H1 (cell line): ENCODE data around the gene MLLT11. TPM values are rescaled to one million over a fixed set of nuclear protein-coding genes. Genes with fewer than 3 reads are reported as not detected.

Experiments
- CTCF ChIA-PET: fragments of 300-600 bp; sonication (Branson Sonifier 250); formaldehyde crosslinking; loops from one replicate; lab custom pipeline; 2021; ENCODE audit not compliant: partially characterized antibody; lab: Charles Lee
- POLR2A ChIA-PET: fragments of 300-600 bp; sonication (Branson Sonifier 250); formaldehyde crosslinking; loops from one replicate; lab custom pipeline; 2021; ENCODE audit warnings: inconsistent platforms; ENCODE audit not compliant: partially characterized antibody; lab: Charles Lee
- DNase-seq, 2 experiments: peaks; one replicate each; pipeline versions ENCODE4 v3.0.0 to v3.0.0-alpha.2; 2010 to 2022; ENCODE audit warnings: low spot score in 2 of 2, low read depth in 1 of 2, mixed read lengths in 1 of 2
- FAIRE-seq: peaks from 2 replicates; lab custom pipeline; 2011; peaks lifted over from hg19 to GRCh38; lab: Jason Lieb, UNC
- H2AFZ ChIP-seq: 2 replicates; pipeline ENCODE4 v1.8.1; 2012; ENCODE audit warnings: low read length, inconsistent platforms
- H2AK5ac ChIP-seq: 2 replicates; pipeline ENCODE4 v1.6.1; 2013; ENCODE audit warnings: low read depth, low read length
- H2BK120ac ChIP-seq: replicated peaks from 2 replicates; pipeline ENCODE3; 2013; ENCODE audit warnings: low read depth, low read length, inconsistent platforms
- H2BK12ac ChIP-seq: 2 replicates; pipeline ENCODE4 v1.6.1; 2013; ENCODE audit warnings: low read depth, low read length
- H2BK15ac ChIP-seq: 2 replicates; pipeline ENCODE4 v1.6.1; 2013; ENCODE audit warnings: low read length
- H2BK20ac ChIP-seq: 2 replicates; pipeline ENCODE4 v1.6.1; 2013; ENCODE audit warnings: low read length
- H2BK5ac ChIP-seq: 2 replicates; pipeline ENCODE4 v1.6.1; 2013; ENCODE audit warnings: low read depth, low read length
- H3K14ac ChIP-seq: 2 replicates; pipeline ENCODE4 v1.6.1; 2013; ENCODE audit warnings: inconsistent platforms; ENCODE audit not compliant: insufficient read length
- H3K18ac ChIP-seq: 2 replicates; pipeline ENCODE4 v1.6.1; 2013; ENCODE audit warnings: low read length; ENCODE audit errors: extremely low read depth
- H3K23ac ChIP-seq: 2 replicates; pipeline ENCODE4 v1.6.1; 2013; ENCODE audit warnings: inconsistent platforms; ENCODE audit not compliant: insufficient read length
- H3K23me2 ChIP-seq: 2 replicates; pipeline ENCODE4 v1.6.1; 2013; ENCODE audit warnings: low read depth, low read length
- H3K27ac ChIP-seq: 2 replicates; pipeline ENCODE4 v1.6.1; 2011; ENCODE audit warnings: low read depth, low read length, inconsistent platforms
- H3K27me3 ChIP-seq, 4 experiments: replicated peaks in 1 of 4; 1 replicate in 1 of 4; 2 replicates in 3 of 4; pipeline versions ENCODE4 v1.6.1 to v1.8.1; 2011 to 2013; ENCODE audit warnings: low read length in 3 of 4, mild to moderate bottlenecking in 3 of 4, inconsistent platforms in 2 of 4, mixed read lengths in 2 of 4, moderate library complexity in 1 of 4; ENCODE audit not compliant: control insufficient read depth in 3 of 4, insufficient read depth in 3 of 4; ENCODE audit errors: extremely low read depth in 1 of 4
- H3K36me3 ChIP-seq, 4 experiments: 2 replicates each; pipeline versions ENCODE4 v1.6.1 to v1.8.1; 2011 to 2013; ENCODE audit warnings: mild to moderate bottlenecking in 4 of 4, low read length in 3 of 4, moderate library complexity in 2 of 4, control low read depth in 1 of 4, inconsistent platforms in 1 of 4; ENCODE audit not compliant: insufficient read depth in 4 of 4, control insufficient read depth in 2 of 4
- H3K4ac ChIP-seq: replicated peaks from 2 replicates; pipeline ENCODE3; 2013; ENCODE audit warnings: low read length, low read depth, mixed read lengths, inconsistent platforms; ENCODE audit not compliant: insufficient read length
- H3K4me1 ChIP-seq, 4 experiments: replicated peaks in 1 of 4; 1 replicate in 1 of 4; 2 replicates in 3 of 4; pipeline versions ENCODE4 v1.6.1 to v1.8.1; 2011 to 2013; ENCODE audit warnings: low read length in 3 of 4, inconsistent platforms in 2 of 4, mixed read lengths in 1 of 4; ENCODE audit not compliant: insufficient read depth in 4 of 4, control insufficient read depth in 3 of 4
- H3K4me2 ChIP-seq, 2 experiments: 2 replicates each; pipeline versions ENCODE4 v1.6.1 to v1.8.1; 2011 to 2013; ENCODE audit warnings: low read depth in 2 of 2, low read length in 2 of 2, control low read depth in 1 of 2, inconsistent platforms in 1 of 2, mild to moderate bottlenecking in 1 of 2; ENCODE audit not compliant: insufficient read depth in 1 of 2
- H3K4me3 ChIP-seq, 4 experiments: fragments of 200-600, 300-600 bp in 1 of 4; sonication (generic), shearing (Covaris generic), sonication (Bioruptor Twin) in 1 of 4; 2 replicates each; pipeline versions ENCODE4 v1.5.1 to v1.8.1; 2011 to 2016; ENCODE audit warnings: low read length in 4 of 4, low read depth in 3 of 4, control low read depth in 2 of 4, inconsistent platforms in 2 of 4, mild to moderate bottlenecking in 2 of 4, mixed read lengths in 1 of 4, moderate library complexity in 1 of 4; ENCODE audit not compliant: insufficient read depth in 2 of 4; ENCODE audit errors: extremely low read depth in 1 of 4
- H3K56ac ChIP-seq: replicated peaks from 2 replicates; pipeline ENCODE3; 2013; ENCODE audit warnings: low read depth, mild to moderate bottlenecking, mixed read lengths, low read length, inconsistent platforms; ENCODE audit not compliant: insufficient read length
- H3K79me1 ChIP-seq: 2 replicates; pipeline ENCODE4 v1.6.1; 2013; ENCODE audit warnings: low read depth, low read length, control low read depth
- H3K79me2 ChIP-seq, 2 experiments: 2 replicates each; pipeline versions ENCODE4 v1.6.1 to v1.8.1; 2012 to 2013; ENCODE audit warnings: low read length in 2 of 2, mild to moderate bottlenecking in 2 of 2, inconsistent platforms in 1 of 2; ENCODE audit not compliant: insufficient read depth in 2 of 2, control insufficient read depth in 1 of 2
- H3K9ac ChIP-seq, 4 experiments: replicated peaks in 1 of 4; 1 replicate in 1 of 4; 2 replicates in 3 of 4; pipeline versions ENCODE4 v1.6.1 to v1.8.1; 2011 to 2013; ENCODE audit warnings: low read depth in 3 of 4, low read length in 3 of 4, control low read depth in 2 of 4, mild to moderate bottlenecking in 2 of 4, moderate library complexity in 2 of 4, inconsistent platforms in 1 of 4; ENCODE audit errors: extremely low read depth in 1 of 4
- H3K9me3 ChIP-seq, 2 experiments: 2 replicates each; pipeline versions ENCODE4 v1.6.1 to v1.8.1; 2012 to 2013; ENCODE audit warnings: mild to moderate bottlenecking in 2 of 2, moderate library complexity in 2 of 2, control low read depth in 1 of 2, inconsistent platforms in 1 of 2, low read depth in 1 of 2, low read length in 1 of 2, mixed read lengths in 1 of 2; ENCODE audit not compliant: insufficient read depth in 2 of 2
- H4K20me1 ChIP-seq, 2 experiments: replicated peaks in 1 of 2; 2 replicates each; pipeline versions ENCODE3 to v1.8.1; 2011 to 2013; ENCODE audit warnings: inconsistent platforms in 2 of 2, low read length in 2 of 2, mild to moderate bottlenecking in 1 of 2; ENCODE audit not compliant: insufficient read depth in 2 of 2, control insufficient read depth in 1 of 2
- H4K5ac ChIP-seq: 2 replicates; pipeline ENCODE4 v1.6.1; 2013; ENCODE audit warnings: low read length, low read depth, mixed read lengths, inconsistent platforms; ENCODE audit not compliant: insufficient read length
- H4K8ac ChIP-seq: 2 replicates; pipeline ENCODE4 v1.8.0; 2013; ENCODE audit warnings: mild to moderate bottlenecking, moderate library complexity, low read length, inconsistent platforms; ENCODE audit not compliant: insufficient read depth; ENCODE audit errors: extremely low read depth
- H4K91ac ChIP-seq: replicated peaks from 2 replicates; pipeline ENCODE3; 2013; ENCODE audit warnings: low read length, mixed read lengths, inconsistent platforms; ENCODE audit not compliant: insufficient read length
- CHD2 ChIP-seq: IDR thresholded peaks from 2 replicates; pipeline ENCODE4 v1.6.1; 2012; ENCODE audit warnings: low read length, improper control_type of control experiment
- E2F6 ChIP-seq: IDR thresholded peaks from 2 replicates; pipeline ENCODE4 v1.6.1; 2012; ENCODE audit warnings: inconsistent platforms
- GABPA ChIP-seq: IDR thresholded peaks from 2 replicates; pipeline ENCODE4 v1.6.1; 2011; ENCODE audit warnings: mild to moderate bottlenecking, low read length, moderate library complexity, borderline replicate concordance; ENCODE audit not compliant: insufficient read depth
- HDAC2 ChIP-seq, 2 experiments: fragments of 300-600 bp in 1 of 2; sonication (generic) in 1 of 2; IDR thresholded peaks; 2 replicates each; pipeline ENCODE4 v1.6.1; 2011 to 2012; ENCODE audit warnings: low read depth in 2 of 2, low read length in 2 of 2, mild to moderate bottlenecking in 2 of 2, moderate library complexity in 2 of 2, borderline replicate concordance in 1 of 2, inconsistent platforms in 1 of 2
- JUN ChIP-seq: IDR thresholded peaks from 2 replicates; pipeline ENCODE4 v1.6.1; 2011; ENCODE audit warnings: low read depth, mild to moderate bottlenecking, improper control_type of control experiment, low read length
- KDM5A ChIP-seq: fragments of 200-600 bp; IDR thresholded peaks from 2 replicates; pipeline ENCODE4 v1.7.1; 2012; ENCODE audit warnings: mild to moderate bottlenecking, low read length, inconsistent platforms, mixed read lengths
- TBP ChIP-seq: IDR thresholded peaks from 2 replicates; pipeline ENCODE4 v1.6.1; 2011; ENCODE audit warnings: low read depth, low read length, improper control_type of control experiment
- TEAD4 ChIP-seq: IDR thresholded peaks from 2 replicates; pipeline ENCODE4 v1.6.1; 2012; ENCODE audit warnings: low read depth, low read length, inconsistent platforms, mixed read lengths
- YY1 ChIP-seq: IDR thresholded peaks from 2 replicates; pipeline ENCODE4 v1.6.1; 2011; ENCODE audit warnings: low read depth, mild to moderate bottlenecking, low read length
- WGBS, 2 experiments: shearing (Covaris generic) in 1 of 2; methylation state at CpG; one replicate each; pipeline versions ENCODE4 v1.1.6 to v1.1.7; 2013 to 2015; ENCODE audit warnings: low lambda C conversion rate in 2 of 2, mixed read lengths in 2 of 2, inconsistent platforms in 1 of 2, low coverage in 1 of 2, missing lambda C conversion rate in 1 of 2; ENCODE audit not compliant: insufficient replicate concordance in 2 of 2, insufficient coverage in 1 of 2, insufficient read length in 1 of 2; ENCODE audit errors: extremely low coverage in 1 of 2, missing lambda C conversion rate in 1 of 2; 5-methylcytosine and 5-hydroxymethylcytosine counted together
- polyA plus RNA-seq, 7 experiments: library from polyadenylated mRNA; depleted of rRNA in 3 of 7; stranded (reverse) in 5 of 7; unstranded in 2 of 7; fragments of >200 nt in 5 of 7; fragments of 200-250 nt in 2 of 7; gene quantifications; 1 replicate in 5 of 7; 2 replicates in 1 of 7; 4 replicates in 1 of 7; pipeline versions ENCODE4 v1.2.1 to v1.2.3, GENCODE V29; 2011 to 2013; ENCODE audit warnings: missing spikeins in 2 of 7, mixed read lengths in 2 of 7
- total RNA-seq: library from RNA; stranded (reverse); fragmentation: NEBNext Ultra II Directional; extraction: Animal tissue kit (Norgen Biotek cat#: 25700); gene quantifications from 2 replicates; pipeline ENCODE4 v1.2.1, GENCODE V29; 2021

The MLLT11 gene
- total and polyA plus RNA-seq, 2 of the 8 experiments (the other 6 are each of a cell fraction or from before 2014, with no cell fraction given), result 13.7 to 18.1 TPM

GRCh38 chr1:151070474-151071276 is 10.5 kb downstream of the MLLT11 start, which contains the start of gene GABPB2:
TSS of gene GABPB2 (plus strand) at chr1:151070761. CDS start at chr1:151088190, 17,429 bp downstream.
- H2BK120ac ChIP-seq, result no peak within 1 kb of the TSS
- H3K4me1 ChIP-seq, result peaks cover 0 to 4% (median under 1%) of the 10 kb centered on the region in 4 experiments; a peak in 1 of 7 replicates
- FAIRE-seq, result no peak
- ChIA-PET POLR2A (interaction anchor here (0.8 to 3.5 kb wide), 7 partner anchors 11 to 491 kb away, joined by 3 to 47 read pairs (median 4); partner anchors contain the start of genes C1orf56, CDC42SE1, MCL1 and MINDY1), CTCF (interaction anchor here (0.5 to 5.8 kb wide), 21 partner anchors 11 to 113 kb away, joined by 3 to 54 read pairs (median 4); partner anchors contain the start of genes CDC42SE1, MINDY1, MLLT11 and SEMA6C)
- peak within 1 kb of the TSS; percentile 85 for H3K56ac ChIP-seq
- H3K23me2 ChIP-seq, result peaks cover 5% of the 10 kb centered on the region; the same call in 1 of the 2 replicates
- H4K5ac ChIP-seq, result peak within 1 kb of the TSS; percentile 95
- no peak within 1 kb of the TSS for H3K23ac ChIP-seq
- peaks cover 0 to 8% (median 0%) of the 10 kb centered on the region in 4 experiments; a peak in 6 of 8 replicates for H3K36me3 ChIP-seq
- H2BK15ac ChIP-seq, result no peak within 1 kb of the TSS; the same call in 1 of the 2 replicates
- no peak within 1 kb of the TSS for H2AK5ac ChIP-seq
- peak within 1 kb of the TSS; percentile 85; the same call in 1 of the 2 replicates for H2BK12ac ChIP-seq
- H2AFZ ChIP-seq, result peak within 1 kb of the TSS; percentile 97
- H2BK20ac ChIP-seq, result 0 out of 2 replicates have a peak within 1 kb of the TSS, but pooled peaks have one; percentile 96
- peak within 1 kb of the TSS; percentile 98 for H3K27ac ChIP-seq
- peak within 1 kb of the TSS; percentile 70 for H3K4ac ChIP-seq
- peak within 1 kb of the TSS; percentile 99 for H2BK5ac ChIP-seq
- H3K14ac ChIP-seq, result no peak within 1 kb of the TSS
- H4K91ac ChIP-seq, result peak within 1 kb of the TSS; percentile 87
- peak within 1 kb of the TSS; percentile 83 to 94 (median 92) for H3K4me3 ChIP-seq
- peak within 1 kb of the TSS; percentile 97 for H4K8ac ChIP-seq
- H3K79me1 ChIP-seq, result no peaks in the 10 kb centered on the region; the same call in 1 of the 2 replicates
- peaks cover 0 to 3% of the 10 kb centered on the region in 2 experiments for H4K20me1 ChIP-seq
- no peaks in the 10 kb centered on the region for H3K27me3 ChIP-seq
- peak within 1 kb of the TSS; percentile 85 to 98 for H3K4me2 ChIP-seq
- peak within 1 kb of the TSS; percentile 100 for H3K18ac ChIP-seq
- H3K79me2 ChIP-seq, result peaks cover 0 to 13% of the 10 kb centered on the region in 2 experiments; a peak in 2 of 4 replicates
- 2% methylated on average over 40 of the region's 50 CpGs; no CpG with 5 or more reads in 1 of the 2 experiments for WGBS, 2 experiments
- peak; percentile 77 to 98 for DNase-seq
- no peaks in the 10 kb centered on the region for H3K9me3 ChIP-seq
- peak within 1 kb of the TSS; percentile 73 to 99 (median 98) for H3K9ac ChIP-seq
- TF ChIP-seq HDAC2 (IDR thresholded peaks at IDR 0.05; ENCODE audit: borderline replicate concordance in 1 of 2, low read depth in 2 of 2, low read length in 2 of 2) (peak in 1 of 2 experiments; percentile 71; a peak in 1 of 4 replicates), CHD2 (peak; percentile 92), JUN (no peak), GABPA (0 out of 2 replicates have a peak, but pooled peaks have one; percentile 19), KDM5A (peak; percentile 52; the same call in 1 of the 2 replicates), TBP (peak; percentile 82), YY1 (peak; percentile 97), E2F6 (peak; percentile 39), TEAD4 (peak; percentile 58)
